HG02642 (cell line): ENCODE results near the gene ETV6.
A peak's percentile ranks its signal among the peaks of the same experiment; 100 is the strongest.
"Not testable (repeated sequence)": the region's sequence is repeated elsewhere in the genome, so short reads cannot be mapped to it uniquely, and the experiment has no call there.

Source experiments
- ATAC-seq: cut with Tn5 transposase; IDR thresholded peaks from one replicate; pipeline ENCODE4 v1.9.1; 2021; ENCODE audit warnings: mild to moderate bottlenecking; ENCODE audit not compliant: unreplicated experiment, poor library complexity

The ETV6 gene

GRCh38 chr12:11894890-11895289 lies 245.4 kb downstream of the ETV6 start:
- peak; percentile 48 for ATAC-seq

- no peak for ATAC-seq
These were observed 246.1 kb downstream of the ETV6 start for GRCh38 chr12:11895421-11896078.

- no peak for ATAC-seq
These were observed 247.0 kb downstream of the ETV6 start for GRCh38 chr12:11896417-11896929.

- ATAC-seq = no peak
These were observed 248.4 kb downstream of the ETV6 start for GRCh38 chr12:11897923-11898322.

- no peak for ATAC-seq
These were observed 252.4 kb downstream of the ETV6 start for GRCh38 chr12:11901701-11902524.

- ATAC-seq = no peak
These were observed 253.0 kb downstream of the ETV6 start for GRCh38 chr12:11902525-11902875.

- ATAC-seq = no peak
These were observed 254.7 kb downstream of the ETV6 start for GRCh38 chr12:11904124-11904523.

- no peak for ATAC-seq
These were observed 256.1 kb downstream of the ETV6 start for GRCh38 chr12:11905534-11905933.

GRCh38 chr12:11906286-11906935 lies 256.9 kb downstream of the ETV6 start:
- no peak for ATAC-seq

GRCh38 chr12:11907625-11908024 lies 258.2 kb downstream of the ETV6 start:
- ATAC-seq = no peak

- ATAC-seq = not testable (repeated sequence)
These were observed 259.9 kb downstream of the ETV6 start for GRCh38 chr12:11909406-11909805.

- no peak for ATAC-seq
These were observed 266.6 kb downstream of the ETV6 start for GRCh38 chr12:11916113-11916512.

GRCh38 chr12:11916771-11917170 lies 267.3 kb downstream of the ETV6 start:
- ATAC-seq = no peak

- no peak for ATAC-seq
These were observed 268.0 kb downstream of the ETV6 start for GRCh38 chr12:11917501-11917900.

GRCh38 chr12:11920231-11920630 lies 270.8 kb downstream of the ETV6 start:
- no peak for ATAC-seq

- ATAC-seq = no peak
These were observed 272.9 kb downstream of the ETV6 start for GRCh38 chr12:11922361-11922760.

GRCh38 chr12:11923067-11923466 lies 273.6 kb downstream of the ETV6 start:
- no peak for ATAC-seq

- no peak for ATAC-seq
These were observed 277.9 kb downstream of the ETV6 start for GRCh38 chr12:11927286-11927935.

GRCh38 chr12:11929714-11930113 lies 280.2 kb downstream of the ETV6 start:
- no peak for ATAC-seq

- no peak for ATAC-seq
These were observed 289.7 kb downstream of the ETV6 start for GRCh38 chr12:11939223-11939622.
